Mesendoderm (in vitro differentiated cells): ENCODE measurements around the gene WDR64.

Source experiments
- DNase-seq: peaks from one replicate; pipeline ENCODE4 v3.0.0; 2013
- H2AK5ac ChIP-seq: 2 replicates; pipeline ENCODE4 v1.6.1; 2013; ENCODE audit warnings: low read length, inconsistent platforms
- H2BK120ac ChIP-seq: 2 replicates; pipeline ENCODE4 v1.6.1; 2013; ENCODE audit warnings: low read depth, mild to moderate bottlenecking, low read length, moderate library complexity, mixed read lengths
- H2BK15ac ChIP-seq: replicated peaks from 2 replicates; pipeline ENCODE4 v1.6.1; 2013; ENCODE audit warnings: low read depth, mild to moderate bottlenecking, moderate library complexity
- H2BK5ac ChIP-seq: 2 replicates; pipeline ENCODE4 v1.6.1; 2013; ENCODE audit warnings: low read length, inconsistent platforms
- H3K18ac ChIP-seq: 2 replicates; pipeline ENCODE4 v1.6.1; 2013; ENCODE audit warnings: mild to moderate bottlenecking, low read length, mixed read lengths
- H3K23ac ChIP-seq: one replicate; pipeline ENCODE4 v1.6.1; 2013; ENCODE audit warnings: low read length
- H3K27ac ChIP-seq: 2 replicates; pipeline ENCODE4 v1.5.1; 2013; ENCODE audit warnings: low read depth, mild to moderate bottlenecking, inconsistent platforms, low read length, moderate library complexity
- H3K27me3 ChIP-seq: 2 replicates; pipeline ENCODE4 v1.6.1; 2013; ENCODE audit warnings: low read length, control low read depth, mild to moderate bottlenecking, inconsistent platforms; ENCODE audit not compliant: insufficient read depth, poor library complexity
- H3K36me3 ChIP-seq: 2 replicates; pipeline ENCODE4 v1.6.1; 2013; ENCODE audit warnings: low read length, inconsistent platforms; ENCODE audit not compliant: control insufficient read depth, insufficient read depth
- H3K4ac ChIP-seq: one replicate; pipeline ENCODE4 v1.6.1; 2013; ENCODE audit warnings: low read depth, mild to moderate bottlenecking, low read length, moderate library complexity
- H3K4me1 ChIP-seq: 2 replicates; pipeline ENCODE4 v1.6.1; 2013; ENCODE audit warnings: low read depth, low read length, inconsistent platforms; ENCODE audit not compliant: control insufficient read depth
- H3K4me2 ChIP-seq: 2 replicates; pipeline ENCODE4 v1.6.1; 2013; ENCODE audit warnings: low read length
- H3K4me3 ChIP-seq: 2 replicates; pipeline ENCODE4 v1.5.1; 2013; ENCODE audit warnings: mild to moderate bottlenecking, low read length
- H3K56ac ChIP-seq: one replicate; pipeline ENCODE4 v1.6.1; 2013; ENCODE audit warnings: low read length
- H3K79me1 ChIP-seq: 2 replicates; pipeline ENCODE4 v1.6.1; 2013; ENCODE audit warnings: low read length, inconsistent platforms
- H3K79me2 ChIP-seq: 2 replicates; pipeline ENCODE4 v1.6.1; 2013; ENCODE audit warnings: mild to moderate bottlenecking, low read length; ENCODE audit not compliant: control insufficient read depth, insufficient read depth
- H3K9ac ChIP-seq: 2 replicates; pipeline ENCODE4 v1.6.1; 2013; ENCODE audit warnings: low read length, inconsistent platforms
- H4K5ac ChIP-seq: one replicate; pipeline ENCODE4 v1.6.1; 2013; ENCODE audit warnings: low read length
- H4K8ac ChIP-seq: one replicate; pipeline ENCODE4 v1.6.1; 2013; ENCODE audit warnings: low read depth, mild to moderate bottlenecking, control low read depth, low read length, moderate library complexity
- WGBS: extraction: QIAGEN DNeasy Blood & Tissue Kit; methylation state at CpG from one replicate; pipeline ENCODE4 v1.1.7; 2013; ENCODE audit warnings: low lambda C conversion rate, missing lambda C conversion rate; ENCODE audit not compliant: insufficient coverage; ENCODE audit errors: extremely low coverage; 5-methylcytosine and 5-hydroxymethylcytosine counted together

WDR64 gene

GRCh38 chr1:241716915-241717656 is 65.0 kb downstream of the WDR64 start:
- DNase-seq: no peak
- Histone ChIP-seq H3K18ac (no peak overlapping the region), H3K27me3 (no peaks in the 10 kb centered on the region), H3K79me1 (no peaks in the 10 kb centered on the region), H2BK15ac (no peak overlapping the region), H3K27ac (no peak overlapping the region), H4K8ac (no peak overlapping the region), H3K79me2 (no peaks in the 10 kb centered on the region), H2AK5ac (no peak overlapping the region), H3K4me1 (no peaks in the 10 kb centered on the region), H4K5ac (no peak overlapping the region), H3K36me3 (no peaks in the 10 kb centered on the region), H3K23ac (no peak overlapping the region), H3K4ac (no peak overlapping the region), H2BK5ac (no peak overlapping the region), H3K4me3 (no peak overlapping the region), H3K4me2 (no peak overlapping the region), H3K56ac (no peak overlapping the region), H2BK120ac (no peak overlapping the region), H3K9ac (no peak overlapping the region)
- WGBS: no CpG with 5 or more reads among the region's 6 CpGs

- H2BK15ac ChIP-seq: no peak overlapping the region
- no peak overlapping the region for H2BK5ac ChIP-seq
- no peaks in the 10 kb centered on the region for H3K79me2 ChIP-seq
- no peak overlapping the region for H3K56ac ChIP-seq
- no peaks in the 10 kb centered on the region for H3K4me1 ChIP-seq
- DNase-seq: no peak
- no CpG with 5 or more reads among the region's 5 CpGs for WGBS
- no peak overlapping the region for H3K4ac ChIP-seq
- no peak overlapping the region for H3K23ac ChIP-seq
- H3K36me3 ChIP-seq: no peaks in the 10 kb centered on the region
- no peak overlapping the region for H3K18ac ChIP-seq
- H4K8ac ChIP-seq: no peak overlapping the region
- no peak overlapping the region for H3K4me3 ChIP-seq
- no peak overlapping the region for H2AK5ac ChIP-seq
- H4K5ac ChIP-seq: no peak overlapping the region
- H2BK120ac ChIP-seq: no peak overlapping the region
- no peak overlapping the region for H3K9ac ChIP-seq
- no peaks in the 10 kb centered on the region for H3K79me1 ChIP-seq
- no peaks in the 10 kb centered on the region for H3K27me3 ChIP-seq
- H3K4me2 ChIP-seq: no peak overlapping the region
- H3K27ac ChIP-seq: no peak overlapping the region
Observed at GRCh38 chr1:241717975-241718374, 65.9 kb downstream of the WDR64 start.

- H3K9ac ChIP-seq: no peak overlapping the region
- H2BK15ac ChIP-seq: no peak overlapping the region
- no peaks in the 10 kb centered on the region for H3K36me3 ChIP-seq
- H3K4me3 ChIP-seq: no peak overlapping the region
- H3K18ac ChIP-seq: no peak overlapping the region
- H2BK5ac ChIP-seq: no peak overlapping the region
- H3K4me1 ChIP-seq: no peaks in the 10 kb centered on the region
- H3K79me2 ChIP-seq: no peaks in the 10 kb centered on the region
- H2BK120ac ChIP-seq: no peak overlapping the region
- no peaks in the 10 kb centered on the region for H3K27me3 ChIP-seq
- H4K8ac ChIP-seq: no peak overlapping the region
- H3K79me1 ChIP-seq: no peaks in the 10 kb centered on the region
- no peak overlapping the region for H3K56ac ChIP-seq
- H2AK5ac ChIP-seq: no peak overlapping the region
- no peak overlapping the region for H3K4ac ChIP-seq
- no peak for DNase-seq
- no peak overlapping the region for H3K4me2 ChIP-seq
- H3K23ac ChIP-seq: no peak overlapping the region
- no CpG with 5 or more reads among the region's 3 CpGs for WGBS
- H4K5ac ChIP-seq: no peak overlapping the region
- no peak overlapping the region for H3K27ac ChIP-seq
Observed at GRCh38 chr1:241721011-241721410, 68.9 kb downstream of the WDR64 start.

GRCh38 chr1:241722947-241723346 is 70.9 kb downstream of the WDR64 start:
- no peak overlapping the region for H3K4me2 ChIP-seq
- no peaks in the 10 kb centered on the region for H3K27me3 ChIP-seq
- H2BK5ac ChIP-seq: no peak overlapping the region
- H3K79me2 ChIP-seq: no peaks in the 10 kb centered on the region
- H3K27ac ChIP-seq: no peak overlapping the region
- H2BK120ac ChIP-seq: no peak overlapping the region
- no peak overlapping the region for H3K56ac ChIP-seq
- H3K4me3 ChIP-seq: no peak overlapping the region
- no peak overlapping the region for H3K4ac ChIP-seq
- no peak overlapping the region for H2AK5ac ChIP-seq
- no peaks in the 10 kb centered on the region for H3K36me3 ChIP-seq
- H3K4me1 ChIP-seq: no peaks in the 10 kb centered on the region
- H3K9ac ChIP-seq: no peak overlapping the region
- H2BK15ac ChIP-seq: no peak overlapping the region
- no peak for DNase-seq
- no peak overlapping the region for H3K23ac ChIP-seq
- WGBS: no CpG with 5 or more reads among the region's 4 CpGs
- no peak overlapping the region for H4K8ac ChIP-seq
- H4K5ac ChIP-seq: no peak overlapping the region
- H3K18ac ChIP-seq: no peak overlapping the region
- H3K79me1 ChIP-seq: no peaks in the 10 kb centered on the region

GRCh38 chr1:241724741-241725356 is 72.8 kb downstream of the WDR64 start:
- Histone ChIP-seq H3K4me1 (no peaks in the 10 kb centered on the region), H2AK5ac (no peak overlapping the region), H2BK15ac (no peak overlapping the region), H4K8ac (no peak overlapping the region), H4K5ac (no peak overlapping the region), H3K56ac (no peak overlapping the region), H2BK5ac (no peak overlapping the region), H3K4me3 (no peak overlapping the region), H3K4ac (no peak overlapping the region), H2BK120ac (no peak overlapping the region), H3K23ac (no peak overlapping the region), H3K79me1 (no peaks in the 10 kb centered on the region), H3K79me2 (no peaks in the 10 kb centered on the region), H3K36me3 (no peaks in the 10 kb centered on the region), H3K27me3 (no peaks in the 10 kb centered on the region), H3K27ac (no peak overlapping the region), H3K18ac (no peak overlapping the region), H3K4me2 (no peak overlapping the region), H3K9ac (no peak overlapping the region)
- WGBS: no CpG with 5 or more reads among the region's 4 CpGs
- DNase-seq: no peak

- H4K5ac ChIP-seq: no peak overlapping the region
- no peak overlapping the region for H2AK5ac ChIP-seq
- no peaks in the 10 kb centered on the region for H3K36me3 ChIP-seq
- H3K4me2 ChIP-seq: no peak overlapping the region
- H3K56ac ChIP-seq: no peak overlapping the region
- no peak overlapping the region for H3K9ac ChIP-seq
- no peak overlapping the region for H2BK5ac ChIP-seq
- H3K27me3 ChIP-seq: no peaks in the 10 kb centered on the region
- no peaks in the 10 kb centered on the region for H3K4me1 ChIP-seq
- H3K79me2 ChIP-seq: no peaks in the 10 kb centered on the region
- no peak overlapping the region for H3K4me3 ChIP-seq
- no peak overlapping the region for H2BK15ac ChIP-seq
- H2BK120ac ChIP-seq: no peak overlapping the region
- no peak overlapping the region for H3K23ac ChIP-seq
- no peak overlapping the region for H3K18ac ChIP-seq
- DNase-seq: peak; percentile 42
- no peak overlapping the region for H3K4ac ChIP-seq
- no peak overlapping the region for H4K8ac ChIP-seq
- no peak overlapping the region for H3K27ac ChIP-seq
- H3K79me1 ChIP-seq: no peaks in the 10 kb centered on the region
Observed at GRCh38 chr1:241730031-241730430, 78.0 kb downstream of the WDR64 start.
